AG09309 (cell line): ENCODE data around the gene HPS5.

Source experiments
- DNase-seq: peaks from one replicate; pipeline ENCODE4 v3.0.0-alpha.2; 2010; ENCODE audit warnings: low read depth
- H3K4me3 ChIP-seq: 2 replicates; pipeline ENCODE4 v1.5.1; 2011; ENCODE audit warnings: mild to moderate bottlenecking, low read depth, low read length, moderate library complexity; ENCODE audit not compliant: control insufficient read depth
- CTCF ChIP-seq: IDR thresholded peaks from 2 replicates; pipeline ENCODE4 v1.5.1; 2011; ENCODE audit warnings: mild to moderate bottlenecking, low read depth, low read length, inconsistent platforms; ENCODE audit not compliant: insufficient read depth, control insufficient read depth; ENCODE audit errors: missing control alignments

HPS5 gene

GRCh38 chr11:18320617-18321016, 1.3 kb downstream of the HPS5 start:
- H3K4me3 ChIP-seq: peak overlapping the region; percentile 86
- DNase-seq: no peak
- no peak for TF ChIP-seq CTCF

GRCh38 chr11:18319914-18320313, 2.0 kb downstream of the HPS5 start:
- TF ChIP-seq CTCF: no peak
- no peak for DNase-seq
- H3K4me3 ChIP-seq: no peak overlapping the region

GRCh38 chr11:18317551-18317950, 4.4 kb downstream of the HPS5 start:
- no peak for DNase-seq
- no peak for TF ChIP-seq CTCF
- H3K4me3 ChIP-seq: no peak overlapping the region

GRCh38 chr11:18315893-18316292, 6.0 kb downstream of the HPS5 start:
- DNase-seq: no peak
- no peak for TF ChIP-seq CTCF
- no peak overlapping the region for H3K4me3 ChIP-seq

GRCh38 chr11:18314784-18315523, 7.0 kb downstream of the HPS5 start:
- H3K4me3 ChIP-seq: no peak overlapping the region
- no peak for TF ChIP-seq CTCF
- DNase-seq: no peak

GRCh38 chr11:18313965-18314763, 7.8 kb downstream of the HPS5 start:
- DNase-seq: no peak
- H3K4me3 ChIP-seq: no peak overlapping the region
- TF ChIP-seq CTCF: no peak
